ENCODE measurements around the gene KLF16.
"Not testable (repeated sequence)": the region's sequence is repeated elsewhere in the genome, so short reads cannot be mapped to it uniquely, and the experiment has no call there.

The KLF16 gene

GRCh38 chr19:1896508-1896907, 33.1 kb upstream of the KLF16 start:
- H3K4me3 ChIP-seq (ENCODE audit: low read length) = no peak overlapping the region
- TF ChIP-seq ZNF274 (IDR thresholded peaks at IDR 0.05; ENCODE audit: low read depth, low read length) = no peak

DNA sequence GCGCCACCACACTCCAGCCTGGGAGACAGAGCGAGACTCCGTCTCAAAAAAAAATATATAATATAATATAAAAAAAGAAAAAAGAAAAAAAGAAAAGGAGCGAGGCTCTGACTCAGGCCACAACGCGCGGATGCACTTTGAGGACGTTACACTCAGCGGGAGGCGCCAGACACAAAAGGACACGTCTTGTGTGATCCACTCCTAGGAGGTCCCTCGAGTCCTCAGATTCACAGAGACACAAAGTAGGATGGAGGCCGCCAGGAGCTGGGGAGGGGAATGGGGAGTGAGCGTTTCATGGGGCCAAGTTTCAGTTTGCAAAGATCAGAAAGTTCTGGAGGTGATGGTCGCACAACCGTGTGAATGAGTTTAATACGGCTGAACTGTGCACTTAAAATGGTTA, 30.4 kb upstream of the KLF16 start:
- H3K4me3 ChIP-seq (ENCODE audit: low read length) = no peak overlapping the region
- TF ChIP-seq ZNF274 (IDR thresholded peaks at IDR 0.05; ENCODE audit: low read depth, low read length) = no peak

- TF ChIP-seq ZNF274 (IDR thresholded peaks at IDR 0.05; ENCODE audit: low read depth, low read length) = no peak
- H3K4me3 ChIP-seq (ENCODE audit: low read length) = no peak overlapping the region
These were observed 26.5 kb upstream of the KLF16 start for GRCh38 chr19:1889907-1890306.

- no peak for TF ChIP-seq ZNF274 (IDR thresholded peaks at IDR 0.05; ENCODE audit: low read depth, low read length)
- no peak overlapping the region for H3K4me3 ChIP-seq (ENCODE audit: low read length)
These were observed 25.0 kb upstream of the KLF16 start for GRCh38 chr19:1888385-1888784.

- not testable (repeated sequence) for H3K4me3 ChIP-seq (ENCODE audit: low read length)
These were observed 23.0 kb upstream of the KLF16 start for GRCh38 chr19:1886360-1886759.

DNA sequence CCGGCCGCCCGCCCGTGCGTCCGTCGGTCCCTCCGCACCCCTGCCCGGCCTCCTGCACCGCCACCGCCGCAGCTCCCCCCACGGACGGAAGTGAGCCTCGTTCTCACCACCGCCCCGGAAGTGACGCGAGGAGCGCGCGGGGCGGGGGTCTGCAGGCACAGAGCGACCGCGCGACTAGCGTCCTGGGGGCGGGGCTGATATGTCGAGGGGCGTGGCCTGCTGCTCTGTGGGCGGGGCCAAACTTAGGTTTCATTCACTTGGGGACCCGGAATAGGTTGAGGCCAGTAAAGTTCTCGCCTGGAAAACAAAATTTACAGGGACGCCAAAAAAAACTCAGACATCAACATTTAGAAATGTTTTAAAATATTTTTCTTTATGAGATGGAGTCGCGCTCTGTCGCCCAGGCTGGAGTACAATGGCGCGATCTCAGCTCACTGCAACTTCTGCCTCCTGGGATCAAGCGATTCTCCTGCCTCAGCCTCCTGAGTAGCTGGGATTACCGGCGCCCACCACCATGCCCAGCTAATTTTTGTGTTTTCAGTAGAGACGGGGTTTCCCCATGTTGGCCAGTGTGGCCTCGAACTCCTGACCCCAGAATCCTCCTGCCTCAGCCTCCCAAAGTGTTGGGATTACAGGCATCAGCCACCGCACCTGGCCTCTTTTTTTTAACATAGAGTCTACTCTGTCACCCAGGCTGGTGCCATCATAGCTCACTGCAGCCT, 22.2 kb upstream of the KLF16 start, which contains the start of gene ABHD17A:
TSS of gene ABHD17A (minus strand) at position 99 of the 722 bp plus-strand sequence. CDS start 3,930 bp downstream, outside the sequence.
- peak within 1 kb of the TSS; percentile 86 for H3K4me3 ChIP-seq (ENCODE audit: low read length)

- peak overlapping the region; percentile 86 for H3K4me3 ChIP-seq (ENCODE audit: low read length)
These were observed 21.4 kb upstream of the KLF16 start for GRCh38 chr19:1884719-1885334.

DNA sequence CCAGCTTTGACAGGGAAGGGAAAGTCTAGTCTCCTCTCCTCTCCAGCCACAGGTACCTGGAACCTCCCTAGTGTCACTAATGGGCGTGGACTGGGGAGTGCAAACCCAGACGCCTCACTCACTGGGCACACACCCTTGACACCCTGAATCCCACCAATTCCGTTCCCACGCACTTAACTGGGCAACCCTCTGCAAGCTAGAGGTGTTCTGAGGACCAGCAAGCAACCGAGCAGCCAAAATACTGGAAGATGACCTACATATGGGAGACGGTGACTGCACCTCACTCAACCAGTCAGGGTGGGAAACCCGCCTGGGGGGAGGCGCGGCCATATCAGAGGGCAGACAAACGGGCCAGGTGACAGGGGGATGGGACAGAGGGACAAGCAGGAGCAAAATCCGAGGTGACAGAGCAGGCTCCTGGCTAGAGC, 20.9 kb upstream of the KLF16 start:
- peak overlapping the region; percentile 86 for H3K4me3 ChIP-seq (ENCODE audit: low read length)
- TF ChIP-seq ZNF274 (IDR thresholded peaks at IDR 0.05; ENCODE audit: low read depth, low read length) = no peak

More at GRCh38 chr19:1884719-1885334, 21.4 kb upstream of the KLF16 start:
- no peak for TF ChIP-seq ZNF274 (IDR thresholded peaks at IDR 0.05; ENCODE audit: low read depth, low read length)

DNA sequence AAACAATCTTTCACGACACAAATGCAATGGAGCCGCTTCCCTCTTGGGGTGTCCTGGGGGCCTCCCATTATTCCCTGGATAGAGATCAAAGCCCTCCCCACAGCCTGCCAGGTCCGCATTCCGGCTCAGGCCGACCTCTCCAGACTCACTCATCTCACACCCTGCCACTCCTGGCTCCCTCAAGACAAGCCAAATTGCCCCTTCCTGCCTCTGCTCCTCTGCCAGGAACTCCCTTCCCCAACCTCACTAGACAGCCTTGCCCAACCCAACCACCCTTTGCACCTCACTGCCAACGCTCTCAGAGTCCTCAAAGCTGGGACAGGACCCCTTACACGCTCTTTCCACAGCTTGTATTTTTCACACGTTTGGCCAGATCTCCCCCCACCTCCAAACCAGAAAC, 20.4 kb upstream of the KLF16 start:
- TF ChIP-seq ZNF274 (IDR thresholded peaks at IDR 0.05; ENCODE audit: low read depth, low read length) = no peak
- H3K4me3 ChIP-seq (ENCODE audit: low read length) = peak overlapping the region; percentile 86; the same call in 1 of the 2 replicates

- no peak for TF ChIP-seq ZNF274 (IDR thresholded peaks at IDR 0.05; ENCODE audit: low read depth, low read length)
- no peak overlapping the region; the same call in 1 of the 2 replicates for H3K4me3 ChIP-seq (ENCODE audit: low read length)
These were observed 19.7 kb upstream of the KLF16 start for GRCh38 chr19:1882786-1883692.

- H3K4me3 ChIP-seq (ENCODE audit: low read length) = no peak overlapping the region; the same call in 1 of the 2 replicates
- TF ChIP-seq ZNF274 (IDR thresholded peaks at IDR 0.05; ENCODE audit: low read depth, low read length) = no peak
These were observed 18.9 kb upstream of the KLF16 start for GRCh38 chr19:1882089-1882785.

- H3K4me3 ChIP-seq (ENCODE audit: low read length) = not testable (repeated sequence)
These were observed 18.2 kb upstream of the KLF16 start for GRCh38 chr19:1881393-1882088.

DNA sequence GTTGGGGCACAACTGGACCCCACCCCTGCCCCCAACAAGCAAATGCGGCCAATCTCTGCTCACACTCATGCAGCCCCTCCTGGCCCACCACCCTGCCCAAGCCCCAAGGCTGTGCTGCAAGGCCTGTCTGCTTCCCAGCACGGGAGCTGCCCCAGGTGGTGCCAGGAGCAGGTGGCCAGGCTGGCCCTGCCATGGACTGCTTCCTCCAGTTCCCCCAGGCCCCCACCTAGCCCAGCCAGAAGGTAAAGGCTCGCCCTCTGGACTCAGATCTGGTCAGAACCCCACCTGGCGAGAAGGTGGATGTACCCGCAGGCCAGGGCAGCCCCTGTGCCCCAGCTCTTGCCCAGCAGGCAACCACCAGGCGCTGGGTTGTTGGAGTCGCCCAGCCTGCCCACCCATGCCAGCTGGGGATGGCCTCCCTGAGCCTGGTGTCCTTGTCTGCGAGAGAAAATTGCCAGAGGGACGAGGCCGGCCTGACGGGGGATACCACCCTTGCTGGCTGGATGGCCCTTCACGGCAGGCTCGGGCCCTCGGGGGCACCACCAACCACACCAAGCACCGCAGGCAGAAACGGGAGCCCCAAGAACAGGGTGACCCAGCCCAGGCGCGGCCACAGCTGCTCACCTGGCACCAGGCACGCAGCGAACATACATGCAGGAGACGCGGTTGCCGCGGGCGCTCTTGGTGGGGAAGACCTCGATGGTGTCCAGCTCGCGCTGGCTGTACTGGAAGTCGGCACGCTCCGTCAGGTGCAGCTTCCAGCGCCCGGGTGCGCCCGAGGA, 17.4 kb upstream of the KLF16 start:
- TF ChIP-seq ZNF274 (IDR thresholded peaks at IDR 0.05; ENCODE audit: low read depth, low read length) = no peak
- H3K4me3 ChIP-seq (ENCODE audit: low read length) = no peak overlapping the region

- not testable (repeated sequence) for H3K4me3 ChIP-seq (ENCODE audit: low read length)
These were observed 16.6 kb upstream of the KLF16 start for GRCh38 chr19:1879982-1880381.

DNA sequence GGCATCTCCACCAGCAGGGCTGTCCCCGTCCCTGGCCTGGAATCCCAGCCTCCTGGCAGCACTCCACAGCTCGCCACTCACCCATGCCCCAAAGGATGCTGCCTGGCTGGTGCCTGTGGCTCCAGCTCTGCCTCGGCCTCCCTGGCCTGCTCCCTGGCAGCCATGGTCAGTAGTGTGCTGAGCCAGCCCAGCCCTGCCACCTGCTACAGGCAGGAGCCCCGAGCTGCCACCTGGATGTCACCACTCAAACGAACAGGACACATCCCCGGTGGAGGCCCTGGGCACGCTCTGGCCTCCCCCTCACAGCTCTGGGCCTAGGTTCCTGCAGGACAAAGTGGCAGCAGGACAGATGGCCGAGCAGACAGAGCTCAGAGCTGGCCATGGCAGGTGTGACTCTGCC, 15.2 kb upstream of the KLF16 start:
- H3K4me3 ChIP-seq (ENCODE audit: low read length) = not testable (repeated sequence)

GRCh38 chr19:1877280-1877660, 13.9 kb upstream of the KLF16 start:
- not testable (repeated sequence) for H3K4me3 ChIP-seq (ENCODE audit: low read length)

DNA sequence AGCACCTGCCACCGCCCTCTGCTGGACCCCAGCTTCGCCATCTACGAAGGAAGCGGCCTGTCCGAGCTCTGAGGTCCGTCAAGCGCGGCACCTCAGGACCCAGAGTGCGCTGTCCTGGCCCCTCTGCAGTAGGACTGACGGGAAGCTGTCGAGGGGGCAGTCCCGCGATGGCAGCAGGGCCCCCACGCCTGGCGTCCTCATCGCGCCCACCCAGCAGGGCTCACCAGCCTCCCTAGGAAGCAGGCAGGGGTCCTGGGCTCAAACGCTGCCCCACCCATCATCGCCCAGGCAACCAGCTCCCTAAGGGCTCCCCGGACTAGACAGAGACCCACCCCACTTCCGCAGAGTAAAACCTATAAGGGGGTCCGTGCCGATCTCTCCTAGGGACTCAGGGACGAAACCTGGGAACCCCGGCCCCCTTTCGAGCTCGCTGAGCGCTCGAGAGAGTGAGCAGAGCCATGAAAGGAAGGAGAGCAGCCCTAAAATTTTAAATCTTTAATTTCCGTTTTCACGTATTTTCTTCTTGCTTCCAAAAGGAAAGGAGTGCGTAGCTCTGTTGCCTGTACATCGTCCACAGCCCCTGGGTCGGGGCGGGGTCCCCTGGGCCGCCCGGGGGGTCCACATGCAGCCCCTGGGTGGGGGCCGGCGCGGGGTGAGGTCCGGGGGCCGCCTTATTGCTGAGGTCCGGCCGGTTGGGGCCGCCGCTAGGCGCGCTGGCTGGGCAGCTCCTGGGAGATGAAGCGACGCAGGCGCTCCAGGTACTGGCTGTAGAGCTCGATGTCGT, 13.3 kb upstream of the KLF16 start:
- H3K4me3 ChIP-seq (ENCODE audit: low read length) = peak overlapping the region; percentile 7; the same call in 1 of the 2 replicates

Data from GM08714 (cell line).